HEK293 (cell line): ENCODE data around the gene PITPNB.

ENCODE experiments used
- CTCF ChIA-PET: fragments of 350-600 bp; formaldehyde crosslinking; extraction: SDS; loops from one replicate; lab custom pipeline; 2021; ENCODE audit warnings: antibody characterized with exemption; lab: Yijun Ruan, JAX
- POLR2A ChIA-PET: fragments of 300-600 bp; formaldehyde crosslinking; extraction: SDS; loops from one replicate; lab custom pipeline; 2020; ENCODE audit warnings: antibody characterized with exemption, inconsistent platforms; lab: Yijun Ruan, JAX
- H3K27ac ChIP-seq: fragments of 200-500 bp; sonication (Bioruptor generic); 2 replicates; pipeline ENCODE4 v1.5.1; 2014; ENCODE audit warnings: low read depth, low read length, control low read depth, inconsistent platforms; ENCODE audit errors: extremely low read depth
- H3K36me3 ChIP-seq, 2 experiments: fragments of 200-500 bp in 1 of 2; sonication (Bioruptor generic) in 1 of 2; 1 replicate in 1 of 2; 2 replicates in 1 of 2; pipeline ENCODE4 v1.5.1; 2014 to 2017; ENCODE audit warnings: inconsistent platforms in 2 of 2, low read length in 2 of 2; ENCODE audit not compliant: control insufficient read depth in 2 of 2, insufficient read depth in 1 of 2
- H3K4me1 ChIP-seq: fragments of 200-500 bp; sonication (Bioruptor generic); 2 replicates; pipeline ENCODE4 v1.5.1; 2014; ENCODE audit warnings: mild to moderate bottlenecking, low read length, inconsistent platforms; ENCODE audit not compliant: control insufficient read depth, insufficient read depth
- H3K4me3 ChIP-seq: 2 replicates; pipeline ENCODE4 v1.5.1; 2011; ENCODE audit warnings: low read depth, mild to moderate bottlenecking, control low read depth, low read length, moderate library complexity
- H3K9me3 ChIP-seq: fragments of 200-500 bp; sonication (Bioruptor generic); 2 replicates; pipeline ENCODE4 v1.5.1; 2014; ENCODE audit warnings: low read depth, low read length, inconsistent platforms; ENCODE audit not compliant: control insufficient read depth, insufficient read depth
- GLIS2 ChIP-seq: fragments of 450-650 bp; formaldehyde crosslinking; IDR thresholded peaks from 2 replicates; pipeline ENCODE4 v1.5.1; 2016; ENCODE audit warnings: missing biosample characterization, missing genetic modification characterization
- TRIM28 ChIP-seq: IDR thresholded peaks from 2 replicates; pipeline ENCODE4 v1.6.1; 2011; ENCODE audit warnings: low read length, control low read depth, borderline replicate concordance
- ZBTB1 ChIP-seq: fragments of 450-650 bp; formaldehyde crosslinking; IDR thresholded peaks from 2 replicates; pipeline ENCODE4 v1.5.1; 2016; ENCODE audit warnings: missing biosample characterization, missing genetic modification characterization
- ZBTB21 ChIP-seq: fragments of 450-650 bp; formaldehyde crosslinking; IDR thresholded peaks from 2 replicates; pipeline ENCODE4 v1.5.1; 2017; ENCODE audit warnings: missing biosample characterization, missing genetic modification characterization
- ZNF112 ChIP-seq: fragments of 450-650 bp; formaldehyde crosslinking; IDR thresholded peaks from 2 replicates; pipeline ENCODE4 v1.5.0; 2017; ENCODE audit warnings: missing biosample characterization, missing genetic modification characterization
- ZNF114 ChIP-seq: fragments of 450-650 bp; formaldehyde crosslinking; IDR thresholded peaks from 2 replicates; pipeline ENCODE4 v1.5.0; 2017; ENCODE audit warnings: missing biosample characterization, missing genetic modification characterization
- ZNF132 ChIP-seq: fragments of 450-650 bp; formaldehyde crosslinking; IDR thresholded peaks from 2 replicates; pipeline ENCODE4 v1.5.1; 2017; ENCODE audit warnings: missing biosample characterization, missing genetic modification characterization, borderline replicate concordance
- ZNF19 ChIP-seq: fragments of 450-650 bp; formaldehyde crosslinking; IDR thresholded peaks from 2 replicates; pipeline ENCODE4; 2016; ENCODE audit warnings: missing biosample characterization, missing genetic modification characterization, low read depth
- ZNF335 ChIP-seq: fragments of 450-650 bp; formaldehyde crosslinking; conservative IDR thresholded peaks from 2 replicates; pipeline ENCODE4 v1.5.1; 2016; ENCODE audit warnings: missing biosample characterization, missing genetic modification characterization
- ZNF521 ChIP-seq: fragments of 450-650 bp; formaldehyde crosslinking; IDR thresholded peaks from 2 replicates; pipeline ENCODE4 v1.5.1; 2017; ENCODE audit warnings: missing biosample characterization, mild to moderate bottlenecking, missing genetic modification characterization
- ZNF544 ChIP-seq: fragments of 450-650 bp; formaldehyde crosslinking; IDR thresholded peaks from 2 replicates; pipeline ENCODE4 v1.5.0; 2017; ENCODE audit warnings: missing biosample characterization, missing genetic modification characterization
- ZNF701 ChIP-seq: fragments of 450-650 bp; formaldehyde crosslinking; IDR thresholded peaks from 2 replicates; pipeline ENCODE4 v1.5.1; 2016; ENCODE audit warnings: missing biosample characterization, missing genetic modification characterization
- ZXDB ChIP-seq: fragments of 450-650 bp; formaldehyde crosslinking; IDR thresholded peaks from 2 replicates; pipeline ENCODE4 v1.5.1; 2016; ENCODE audit warnings: missing biosample characterization, missing genetic modification characterization
- TF ChIP-seq, protein P1 (sequence below): fragments of 450-650 bp; formaldehyde crosslinking; IDR thresholded peaks from 2 replicates; pipeline ENCODE4 v1.5.1; 2016; ENCODE audit warnings: missing biosample characterization, missing genetic modification characterization
- TF ChIP-seq, protein P2 (sequence below): fragments of 450-650 bp; formaldehyde crosslinking; IDR thresholded peaks from 2 replicates; pipeline ENCODE4 v1.5.1; 2016; ENCODE audit warnings: missing biosample characterization, missing genetic modification characterization
- TF ChIP-seq, protein P3 (sequence below): fragments of 450-650 bp; formaldehyde crosslinking; IDR thresholded peaks from 2 replicates; pipeline ENCODE4 v1.5.1; 2016; ENCODE audit warnings: missing biosample characterization, missing genetic modification characterization, borderline replicate concordance
- TF ChIP-seq, protein P4 (sequence below): sonication (generic); formaldehyde crosslinking; IDR thresholded peaks from 2 replicates; pipeline ENCODE4 v1.8.1; 2022; ENCODE audit warnings: mild to moderate bottlenecking, moderate library complexity, missing genetic modification reagents
- TF ChIP-seq, protein P5 (sequence below): fragments of 450-650 bp; formaldehyde crosslinking; IDR thresholded peaks from 2 replicates; pipeline ENCODE4 v1.5.1; 2017; ENCODE audit warnings: missing biosample characterization, missing genetic modification characterization
- TF ChIP-seq, protein P6 (sequence below): fragments of 450-650 bp; formaldehyde crosslinking; IDR thresholded peaks from 2 replicates; pipeline ENCODE4 v1.5.1; 2016; ENCODE audit warnings: missing biosample characterization, missing genetic modification characterization

Gene PITPNB

DNA sequence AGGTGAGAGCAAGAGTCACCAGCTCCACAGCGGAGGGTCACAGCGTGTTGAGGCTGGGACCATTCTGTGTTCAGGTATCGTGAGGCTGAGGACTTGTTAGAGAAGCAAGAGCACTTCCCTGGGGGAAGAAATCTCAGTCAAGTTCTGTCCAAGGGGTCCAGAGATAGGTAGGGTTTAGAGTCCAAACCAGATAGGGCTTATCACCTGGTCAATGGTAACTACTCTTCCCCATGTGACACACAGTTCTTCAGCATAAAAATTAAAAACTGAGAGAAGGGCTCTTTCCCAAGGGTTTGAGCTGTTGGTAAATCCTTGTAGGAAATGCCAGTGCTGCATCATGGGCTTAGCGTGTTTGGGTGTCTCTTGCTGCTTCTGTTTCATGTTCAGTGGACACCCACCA, 62.7 kb downstream of the PITPNB start (continued):
- TF ChIP-seq, protein P1, sequence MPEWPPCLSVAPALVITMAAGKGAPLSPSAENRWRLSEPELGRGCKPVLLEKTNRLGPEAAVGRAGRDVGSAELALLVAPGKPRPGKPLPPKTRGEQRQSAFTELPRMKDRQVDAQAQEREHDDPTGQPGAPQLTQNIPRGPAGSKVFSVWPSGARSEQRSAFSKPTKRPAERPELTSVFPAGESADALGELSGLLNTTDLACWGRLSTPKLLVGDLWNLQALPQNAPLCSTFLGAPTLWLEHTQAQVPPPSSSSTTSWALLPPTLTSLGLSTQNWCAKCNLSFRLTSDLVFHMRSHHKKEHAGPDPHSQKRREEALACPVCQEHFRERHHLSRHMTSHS (tag by site-specific recombination) = no peak
- TF ChIP-seq ZXDB (no peak), ZNF114 (tag by site-specific recombination) (no peak), ZNF544 (no peak), GLIS2 (tag by site-specific recombination) (no peak)
- TF ChIP-seq, protein P2, sequence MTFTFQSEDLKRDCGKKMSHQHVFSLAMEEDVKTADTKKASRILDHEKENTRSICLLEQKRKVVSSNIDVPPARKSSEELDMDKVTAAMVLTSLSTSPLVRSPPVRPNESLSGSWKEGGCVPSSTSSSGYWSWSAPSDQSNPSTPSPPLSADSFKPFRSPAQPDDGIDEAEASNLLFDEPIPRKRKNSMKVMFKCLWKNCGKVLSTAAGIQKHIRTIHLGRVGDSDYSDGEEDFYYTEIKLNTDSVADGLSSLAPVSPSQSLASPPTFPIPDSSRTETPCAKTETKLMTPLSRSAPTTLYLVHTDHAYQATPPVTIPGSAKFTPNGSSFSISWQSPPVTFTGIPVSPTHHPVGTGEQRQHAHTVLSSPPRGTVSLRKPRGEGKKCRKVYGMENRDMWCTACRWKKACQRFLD (tag by site-specific recombination) = no peak

DNA sequence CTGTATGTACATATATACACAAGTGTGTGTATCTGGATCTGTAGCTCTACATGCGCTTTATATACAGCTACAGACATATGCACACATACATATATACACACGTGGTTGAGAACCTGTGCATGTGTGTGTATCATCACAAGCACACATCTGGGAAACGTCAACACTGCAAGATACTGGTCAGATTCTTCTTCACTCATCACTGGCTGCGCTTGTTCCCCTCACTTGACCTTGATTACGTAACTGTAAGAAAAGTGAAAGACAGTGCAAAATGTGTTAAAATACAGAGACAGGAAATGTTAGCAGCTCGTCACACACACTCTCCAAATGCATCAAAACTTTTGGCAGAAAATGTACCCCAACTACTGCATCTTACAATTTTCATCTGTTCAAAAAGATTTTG, 65.6 kb downstream of the PITPNB start:
- Histone ChIP-seq H3K4me1 (no peaks in the 10 kb centered on the region), H3K9me3 (no peaks in the 10 kb centered on the region), H3K36me3 (peaks cover 60 to 95% of the 10 kb centered on the region in 2 experiments), H3K27ac (no peak overlapping the region), H3K4me3 (no peak overlapping the region)
- TF ChIP-seq ZNF132 (tag by site-specific recombination) = no peak
- TF ChIP-seq ZNF112 (tag by site-specific recombination) = no peak
- no peak for TF ChIP-seq ZBTB21 (tag by site-specific recombination)
- TF ChIP-seq, protein P3, sequence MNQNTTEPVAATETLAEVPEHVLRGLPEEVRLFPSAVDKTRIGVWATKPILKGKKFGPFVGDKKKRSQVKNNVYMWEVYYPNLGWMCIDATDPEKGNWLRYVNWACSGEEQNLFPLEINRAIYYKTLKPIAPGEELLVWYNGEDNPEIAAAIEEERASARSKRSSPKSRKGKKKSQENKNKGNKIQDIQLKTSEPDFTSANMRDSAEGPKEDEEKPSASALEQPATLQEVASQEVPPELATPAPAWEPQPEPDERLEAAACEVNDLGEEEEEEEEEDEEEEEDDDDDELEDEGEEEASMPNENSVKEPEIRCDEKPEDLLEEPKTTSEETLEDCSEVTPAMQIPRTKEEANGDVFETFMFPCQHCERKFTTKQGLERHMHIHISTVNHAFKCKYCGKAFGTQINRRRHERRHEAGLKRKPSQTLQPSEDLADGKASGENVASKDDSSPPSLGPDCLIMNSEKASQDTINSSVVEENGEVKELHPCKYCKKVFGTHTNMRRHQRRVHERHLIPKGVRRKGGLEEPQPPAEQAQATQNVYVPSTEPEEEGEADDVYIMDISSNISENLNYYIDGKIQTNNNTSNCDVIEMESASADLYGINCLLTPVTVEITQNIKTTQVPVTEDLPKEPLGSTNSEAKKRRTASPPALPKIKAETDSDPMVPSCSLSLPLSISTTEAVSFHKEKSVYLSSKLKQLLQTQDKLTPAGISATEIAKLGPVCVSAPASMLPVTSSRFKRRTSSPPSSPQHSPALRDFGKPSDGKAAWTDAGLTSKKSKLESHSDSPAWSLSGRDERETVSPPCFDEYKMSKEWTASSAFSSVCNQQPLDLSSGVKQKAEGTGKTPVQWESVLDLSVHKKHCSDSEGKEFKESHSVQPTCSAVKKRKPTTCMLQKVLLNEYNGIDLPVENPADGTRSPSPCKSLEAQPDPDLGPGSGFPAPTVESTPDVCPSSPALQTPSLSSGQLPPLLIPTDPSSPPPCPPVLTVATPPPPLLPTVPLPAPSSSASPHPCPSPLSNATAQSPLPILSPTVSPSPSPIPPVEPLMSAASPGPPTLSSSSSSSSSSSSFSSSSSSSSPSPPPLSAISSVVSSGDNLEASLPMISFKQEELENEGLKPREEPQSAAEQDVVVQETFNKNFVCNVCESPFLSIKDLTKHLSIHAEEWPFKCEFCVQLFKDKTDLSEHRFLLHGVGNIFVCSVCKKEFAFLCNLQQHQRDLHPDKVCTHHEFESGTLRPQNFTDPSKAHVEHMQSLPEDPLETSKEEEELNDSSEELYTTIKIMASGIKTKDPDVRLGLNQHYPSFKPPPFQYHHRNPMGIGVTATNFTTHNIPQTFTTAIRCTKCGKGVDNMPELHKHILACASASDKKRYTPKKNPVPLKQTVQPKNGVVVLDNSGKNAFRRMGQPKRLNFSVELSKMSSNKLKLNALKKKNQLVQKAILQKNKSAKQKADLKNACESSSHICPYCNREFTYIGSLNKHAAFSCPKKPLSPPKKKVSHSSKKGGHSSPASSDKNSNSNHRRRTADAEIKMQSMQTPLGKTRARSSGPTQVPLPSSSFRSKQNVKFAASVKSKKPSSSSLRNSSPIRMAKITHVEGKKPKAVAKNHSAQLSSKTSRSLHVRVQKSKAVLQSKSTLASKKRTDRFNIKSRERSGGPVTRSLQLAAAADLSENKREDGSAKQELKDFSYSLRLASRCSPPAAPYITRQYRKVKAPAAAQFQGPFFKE = no peak
- TF ChIP-seq ZBTB1 = no peak
- no peak for TF ChIP-seq ZNF19 (tag by site-specific recombination)
- no peak for TF ChIP-seq ZNF335 (tag by site-specific recombination)
- ChIA-PET POLR2A (interaction anchor here (0.8 kb wide), 1 partner anchor 444 kb away, joined by 3 read pairs; no protein-coding TSS in a partner anchor), CTCF (interaction anchor here (0.5 kb wide), 1 partner anchor 157 kb away, joined by 3 read pairs; no protein-coding TSS in a partner anchor)

DNA sequence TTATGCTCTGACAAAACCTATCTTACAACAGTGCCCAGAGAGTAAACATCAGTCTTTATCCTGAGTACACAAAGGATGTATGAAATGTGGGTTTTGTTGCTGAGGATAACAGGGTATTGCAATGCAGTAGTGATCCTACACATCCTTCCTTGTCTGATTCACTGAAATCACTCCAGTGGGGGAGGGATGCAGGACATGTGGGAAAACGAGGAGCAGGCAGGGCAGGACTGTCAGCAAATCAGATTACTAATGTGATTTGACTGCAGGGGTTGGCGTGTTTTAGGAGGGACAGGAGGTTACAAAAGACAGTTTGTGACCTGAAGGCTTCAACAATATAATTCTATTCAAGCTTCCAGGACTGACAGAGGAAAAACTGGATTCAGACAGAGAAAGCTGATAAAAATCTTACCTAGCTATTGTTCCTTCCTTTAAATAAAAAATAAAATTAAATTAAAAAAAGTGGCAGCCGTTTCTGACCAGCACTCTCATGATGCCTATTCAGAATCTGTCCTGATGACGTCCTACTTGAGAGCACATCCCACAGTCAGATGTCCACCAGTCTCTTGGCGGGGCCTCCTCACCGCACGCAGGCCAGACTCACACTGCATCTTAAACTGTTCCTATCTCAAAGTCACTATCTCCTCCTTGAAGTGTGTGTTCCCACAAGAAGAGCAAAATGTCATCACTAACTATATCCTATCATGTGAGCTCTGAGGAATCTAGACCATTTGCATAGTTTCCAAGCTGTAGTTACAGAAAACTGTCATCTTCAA, 66.9 kb downstream of the PITPNB start:
- Histone ChIP-seq H3K36me3 (peaks cover 58 to 91% of the 10 kb centered on the region in 2 experiments), H3K9me3 (no peaks in the 10 kb centered on the region), H3K27ac (no peak overlapping the region), H3K4me3 (no peak overlapping the region), H3K4me1 (no peaks in the 10 kb centered on the region)
- CTCF ChIA-PET = interaction anchor here (0.9 kb wide), 1 partner anchor 13 kb away, joined by 3 read pairs; no protein-coding TSS in a partner anchor
- POLR2A ChIA-PET = no interaction called here
- TF ChIP-seq, protein P4, sequence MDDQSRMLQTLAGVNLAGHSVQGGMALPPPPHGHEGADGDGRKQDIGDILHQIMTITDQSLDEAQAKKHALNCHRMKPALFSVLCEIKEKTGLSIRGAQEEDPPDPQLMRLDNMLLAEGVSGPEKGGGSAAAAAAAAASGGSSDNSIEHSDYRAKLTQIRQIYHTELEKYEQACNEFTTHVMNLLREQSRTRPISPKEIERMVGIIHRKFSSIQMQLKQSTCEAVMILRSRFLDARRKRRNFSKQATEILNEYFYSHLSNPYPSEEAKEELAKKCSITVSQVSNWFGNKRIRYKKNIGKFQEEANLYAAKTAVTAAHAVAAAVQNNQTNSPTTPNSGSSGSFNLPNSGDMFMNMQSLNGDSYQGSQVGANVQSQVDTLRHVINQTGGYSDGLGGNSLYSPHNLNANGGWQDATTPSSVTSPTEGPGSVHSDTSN (CRISPR knock-in tag) = no peak
- TF ChIP-seq ZNF521 (tag by site-specific recombination) = no peak
- TF ChIP-seq ZNF701 (tag by site-specific recombination) = no peak
- TF ChIP-seq TRIM28 = no peak
- TF ChIP-seq, protein P5, sequence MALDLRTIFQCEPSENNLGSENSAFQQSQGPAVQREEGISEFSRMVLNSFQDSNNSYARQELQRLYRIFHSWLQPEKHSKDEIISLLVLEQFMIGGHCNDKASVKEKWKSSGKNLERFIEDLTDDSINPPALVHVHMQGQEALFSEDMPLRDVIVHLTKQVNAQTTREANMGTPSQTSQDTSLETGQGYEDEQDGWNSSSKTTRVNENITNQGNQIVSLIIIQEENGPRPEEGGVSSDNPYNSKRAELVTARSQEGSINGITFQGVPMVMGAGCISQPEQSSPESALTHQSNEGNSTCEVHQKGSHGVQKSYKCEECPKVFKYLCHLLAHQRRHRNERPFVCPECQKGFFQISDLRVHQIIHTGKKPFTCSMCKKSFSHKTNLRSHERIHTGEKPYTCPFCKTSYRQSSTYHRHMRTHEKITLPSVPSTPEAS (tag by site-specific recombination) = no peak
- TF ChIP-seq, protein P6, sequence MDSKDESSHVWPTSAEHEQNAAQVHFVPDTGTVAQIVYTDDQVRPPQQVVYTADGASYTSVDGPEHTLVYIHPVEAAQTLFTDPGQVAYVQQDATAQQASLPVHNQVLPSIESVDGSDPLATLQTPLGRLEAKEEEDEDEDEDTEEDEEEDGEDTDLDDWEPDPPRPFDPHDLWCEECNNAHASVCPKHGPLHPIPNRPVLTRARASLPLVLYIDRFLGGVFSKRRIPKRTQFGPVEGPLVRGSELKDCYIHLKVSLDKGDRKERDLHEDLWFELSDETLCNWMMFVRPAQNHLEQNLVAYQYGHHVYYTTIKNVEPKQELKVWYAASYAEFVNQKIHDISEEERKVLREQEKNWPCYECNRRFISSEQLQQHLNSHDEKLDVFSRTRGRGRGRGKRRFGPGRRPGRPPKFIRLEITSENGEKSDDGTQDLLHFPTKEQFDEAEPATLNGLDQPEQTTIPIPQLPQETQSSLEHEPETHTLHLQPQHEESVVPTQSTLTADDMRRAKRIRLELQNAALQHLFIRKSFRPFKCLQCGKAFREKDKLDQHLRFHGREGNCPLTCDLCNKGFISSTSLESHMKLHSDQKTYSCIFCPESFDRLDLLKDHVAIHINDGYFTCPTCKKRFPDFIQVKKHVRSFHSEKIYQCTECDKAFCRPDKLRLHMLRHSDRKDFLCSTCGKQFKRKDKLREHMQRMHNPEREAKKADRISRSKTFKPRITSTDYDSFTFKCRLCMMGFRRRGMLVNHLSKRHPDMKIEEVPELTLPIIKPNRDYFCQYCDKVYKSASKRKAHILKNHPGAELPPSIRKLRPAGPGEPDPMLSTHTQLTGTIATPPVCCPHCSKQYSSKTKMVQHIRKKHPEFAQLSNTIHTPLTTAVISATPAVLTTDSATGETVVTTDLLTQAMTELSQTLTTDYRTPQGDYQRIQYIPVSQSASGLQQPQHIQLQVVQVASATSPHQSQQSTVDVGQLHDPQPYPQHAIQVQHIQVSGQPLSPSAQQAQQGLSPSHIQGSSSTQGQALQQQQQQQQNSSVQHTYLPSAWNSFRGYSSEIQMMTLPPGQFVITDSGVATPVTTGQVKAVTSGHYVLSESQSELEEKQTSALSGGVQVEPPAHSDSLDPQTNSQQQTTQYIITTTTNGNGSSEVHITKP (tag by site-specific recombination) = no peak
